ENCODE measurements around the gene TMEM218.

DNA sequence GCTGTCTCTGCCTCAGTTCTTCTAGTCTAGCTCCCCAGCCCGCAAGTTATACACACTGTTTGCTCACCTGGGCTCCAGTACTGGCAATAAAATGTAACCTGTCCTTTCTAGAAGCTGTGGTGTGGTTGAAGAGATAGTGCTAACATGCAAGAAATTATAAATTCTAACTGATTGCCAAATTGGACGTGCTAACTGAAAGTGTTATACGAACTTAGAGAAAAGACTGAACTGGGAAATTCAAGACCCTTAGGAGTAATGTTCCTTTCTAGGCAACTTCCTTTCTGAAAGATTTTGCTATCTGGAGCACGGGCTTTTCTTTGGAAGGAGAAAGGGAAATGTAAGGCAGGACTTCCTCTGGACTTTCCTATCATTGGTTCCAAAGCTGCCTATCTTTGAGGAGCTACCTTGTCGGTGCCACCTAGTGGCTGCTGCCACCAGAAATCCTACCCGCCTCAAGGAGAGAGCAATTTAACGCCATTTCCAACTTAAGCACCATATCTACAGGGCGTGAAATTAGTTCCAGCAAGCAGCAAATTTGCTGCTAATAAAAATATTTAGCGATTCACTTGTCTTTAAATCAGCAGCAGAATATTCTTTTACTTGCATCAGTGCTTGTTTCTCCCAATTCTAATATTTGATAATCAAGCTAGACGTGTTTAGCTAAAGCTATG is 12.7 kb upstream of the TMEM218 start:
- TF ChIP-seq EZH2 (IDR thresholded peaks at IDR 0.05; ENCODE audit: low read depth) = no peak
- TF ChIP-seq, protein P1, sequence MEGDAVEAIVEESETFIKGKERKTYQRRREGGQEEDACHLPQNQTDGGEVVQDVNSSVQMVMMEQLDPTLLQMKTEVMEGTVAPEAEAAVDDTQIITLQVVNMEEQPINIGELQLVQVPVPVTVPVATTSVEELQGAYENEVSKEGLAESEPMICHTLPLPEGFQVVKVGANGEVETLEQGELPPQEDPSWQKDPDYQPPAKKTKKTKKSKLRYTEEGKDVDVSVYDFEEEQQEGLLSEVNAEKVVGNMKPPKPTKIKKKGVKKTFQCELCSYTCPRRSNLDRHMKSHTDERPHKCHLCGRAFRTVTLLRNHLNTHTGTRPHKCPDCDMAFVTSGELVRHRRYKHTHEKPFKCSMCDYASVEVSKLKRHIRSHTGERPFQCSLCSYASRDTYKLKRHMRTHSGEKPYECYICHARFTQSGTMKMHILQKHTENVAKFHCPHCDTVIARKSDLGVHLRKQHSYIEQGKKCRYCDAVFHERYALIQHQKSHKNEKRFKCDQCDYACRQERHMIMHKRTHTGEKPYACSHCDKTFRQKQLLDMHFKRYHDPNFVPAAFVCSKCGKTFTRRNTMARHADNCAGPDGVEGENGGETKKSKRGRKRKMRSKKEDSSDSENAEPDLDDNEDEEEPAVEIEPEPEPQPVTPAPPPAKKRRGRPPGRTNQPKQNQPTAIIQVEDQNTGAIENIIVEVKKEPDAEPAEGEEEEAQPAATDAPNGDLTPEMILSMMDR (conservative IDR thresholded peaks at IDR 0.05) = peak; percentile 80

All from PC-9 (cell line).